Stimulated activated CD8-positive, alpha-beta memory T cell treated with anti-CD3 and anti-CD28 coated beads, Interleukin-4, amount 100 ng/mL, for 24 hours (primary cell): ENCODE measurements around the gene PTPRD.

Experiments used
- DNase-seq: peaks from one replicate; pipeline ENCODE4 v3.0.0-alpha.2; 2020; ENCODE audit warnings: low read depth

PTPRD gene

DNA sequence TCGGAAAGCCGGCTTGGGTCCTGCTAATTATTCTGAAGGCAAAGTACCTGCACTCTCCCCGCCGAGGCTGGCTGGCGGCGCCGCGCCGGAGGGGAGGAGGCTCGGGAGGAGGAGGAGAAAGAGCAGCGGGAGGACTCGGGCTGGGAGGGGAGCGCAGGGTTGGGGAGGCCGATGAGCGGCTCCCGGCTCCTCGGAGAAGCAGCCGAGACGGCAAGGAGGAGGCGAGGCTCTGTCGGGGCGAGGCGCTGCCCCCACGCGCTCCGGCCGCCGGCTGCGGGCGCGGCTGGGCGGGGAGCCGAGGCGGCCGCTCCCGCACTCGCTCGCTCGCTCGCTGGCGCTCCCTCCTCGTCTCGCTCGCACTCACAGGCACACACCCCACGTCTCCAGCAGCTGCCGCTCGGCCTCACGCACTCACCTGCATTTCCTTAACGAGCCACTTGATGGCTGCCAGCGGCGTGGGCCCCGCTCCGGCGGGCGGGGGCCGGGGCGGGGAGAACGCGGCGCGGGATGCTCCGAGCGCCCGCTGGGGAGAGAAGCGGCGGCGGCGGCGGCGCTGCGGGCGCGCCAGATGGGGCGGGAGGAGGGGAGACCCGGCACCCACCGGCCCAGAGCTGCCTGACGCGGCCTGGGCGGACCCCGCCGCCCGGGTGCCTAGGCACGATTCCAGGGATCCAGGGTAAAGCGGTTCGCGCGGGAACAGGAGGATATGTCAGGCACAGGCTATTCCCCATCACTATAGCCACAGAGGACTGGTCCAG is at the start of gene PTPRD:
PTPRD (minus strand) TSS at position 362 of the 758 bp plus-strand sequence.
- no peak for DNase-seq

DNA sequence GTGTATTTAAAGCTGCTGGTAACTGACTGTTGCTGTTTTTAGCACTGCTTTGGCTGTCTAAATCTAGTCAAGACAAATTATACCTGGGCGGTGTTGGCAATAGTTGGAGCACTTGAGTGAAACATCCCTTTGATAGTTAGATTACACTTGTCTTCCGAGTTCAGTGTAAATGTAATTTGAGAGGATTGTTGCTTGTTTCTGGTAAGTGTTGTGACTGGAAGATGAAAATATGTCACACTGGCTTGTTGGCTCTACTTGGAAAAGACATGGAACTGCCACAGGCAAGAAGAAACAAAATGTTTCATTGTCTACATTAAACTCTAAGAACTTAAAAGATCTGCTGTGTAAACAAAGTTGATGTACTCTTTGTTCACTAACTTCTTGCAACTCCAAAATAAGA is 49.2 kb upstream of the PTPRD start:
- DNase-seq: no peak

- DNase-seq: no peak
Measured at GRCh38 chr9:10661376-10661775, 48.6 kb upstream of the PTPRD start.

GRCh38 chr9:10651012-10651411 is 38.2 kb upstream of the PTPRD start:
- DNase-seq: no peak

DNA sequence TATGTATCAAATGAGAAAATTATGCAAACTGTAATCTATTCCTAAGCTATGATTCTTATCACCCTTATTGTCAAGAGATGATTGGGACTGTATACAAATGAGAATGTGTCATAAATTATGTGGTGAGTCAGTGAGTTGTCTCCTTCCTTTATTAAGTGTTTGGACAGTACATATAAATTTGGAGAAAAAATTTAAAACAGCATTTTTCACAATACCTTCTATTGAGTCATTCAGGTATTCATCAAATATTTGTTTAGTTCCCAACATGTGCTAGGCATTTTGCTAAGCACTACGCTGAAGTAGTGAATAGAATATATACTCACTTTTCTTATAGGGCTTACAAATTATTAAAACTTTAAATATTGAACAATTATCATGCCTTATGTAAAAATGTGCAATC is 36.3 kb upstream of the PTPRD start:
- no peak for DNase-seq

DNA sequence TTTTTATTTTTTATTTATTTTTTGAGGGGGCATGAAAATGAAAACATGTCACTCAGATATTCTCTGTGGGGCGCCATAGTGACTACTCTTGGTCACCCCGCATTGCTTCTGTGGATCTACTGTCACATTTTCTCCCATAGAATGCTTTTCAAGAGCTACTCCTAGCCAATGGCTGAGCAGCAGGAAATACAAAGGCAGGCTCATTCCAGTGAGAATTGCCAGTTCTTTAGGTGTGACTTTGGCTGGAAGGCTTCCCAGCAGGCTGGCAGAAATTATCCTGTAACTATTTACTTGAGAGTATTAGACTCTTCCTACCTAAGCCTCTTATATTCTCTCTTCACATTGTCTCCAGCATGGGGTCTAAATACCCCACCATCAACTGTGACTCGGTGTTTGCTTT is 21.0 kb upstream of the PTPRD start:
- no peak for DNase-seq

DNA sequence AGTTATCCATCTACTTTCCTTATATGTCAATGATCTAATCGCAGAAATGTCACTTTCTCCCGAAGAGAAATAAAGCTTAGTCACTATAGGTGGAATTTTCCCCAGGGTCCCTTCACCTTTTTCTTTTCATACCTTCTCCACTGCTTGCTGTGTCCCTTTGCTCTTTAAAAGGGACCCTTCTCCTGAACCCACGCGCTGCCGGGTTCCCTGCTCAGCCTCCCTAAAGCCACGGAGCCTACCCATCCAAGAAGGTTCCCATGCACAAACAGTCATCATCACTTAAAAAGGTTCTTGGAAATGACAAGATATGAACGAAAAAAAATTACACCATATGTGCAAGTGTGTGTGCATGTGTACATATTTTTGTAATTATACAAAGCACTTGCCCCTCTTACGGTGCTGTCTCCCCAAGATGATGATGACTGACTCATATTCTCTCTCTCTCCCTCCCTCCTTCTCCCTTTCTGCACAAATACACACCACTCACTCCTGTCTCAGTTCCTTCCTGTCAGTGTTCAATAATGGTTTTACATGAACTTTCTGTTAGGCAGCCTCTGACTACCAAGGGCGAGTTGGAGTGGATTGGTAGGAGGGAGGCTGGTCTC is 1.5 kb upstream of the PTPRD start:
- no peak for DNase-seq

- DNase-seq: no peak
Measured at GRCh38 chr9:10613419-10613818, 617 bp upstream of the PTPRD start.

- no peak for DNase-seq
Measured at GRCh38 chr9:10605388-10605787, 7.4 kb downstream of the PTPRD start.

DNA sequence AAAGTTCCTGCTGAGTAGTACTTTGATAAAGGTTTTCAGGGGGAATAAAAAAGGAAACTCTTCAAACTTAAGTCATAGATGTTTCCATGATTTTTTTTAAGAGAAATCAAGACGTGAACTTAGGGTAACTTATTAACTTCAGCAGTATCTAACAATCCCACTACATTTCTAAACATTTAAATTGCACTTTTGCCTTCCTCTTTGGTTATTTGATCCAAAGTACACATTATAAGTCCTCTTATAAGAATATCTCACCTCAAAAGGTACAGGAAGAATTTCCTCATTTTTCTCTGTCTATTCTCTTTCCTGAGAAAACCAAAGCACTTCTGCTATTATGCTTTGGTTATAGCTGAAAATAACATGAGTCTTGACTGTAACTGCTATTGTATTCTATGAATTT is 7.9 kb downstream of the PTPRD start:
- DNase-seq: no peak

- DNase-seq: no peak
Measured at GRCh38 chr9:10597801-10598200, 15.0 kb downstream of the PTPRD start.

DNA sequence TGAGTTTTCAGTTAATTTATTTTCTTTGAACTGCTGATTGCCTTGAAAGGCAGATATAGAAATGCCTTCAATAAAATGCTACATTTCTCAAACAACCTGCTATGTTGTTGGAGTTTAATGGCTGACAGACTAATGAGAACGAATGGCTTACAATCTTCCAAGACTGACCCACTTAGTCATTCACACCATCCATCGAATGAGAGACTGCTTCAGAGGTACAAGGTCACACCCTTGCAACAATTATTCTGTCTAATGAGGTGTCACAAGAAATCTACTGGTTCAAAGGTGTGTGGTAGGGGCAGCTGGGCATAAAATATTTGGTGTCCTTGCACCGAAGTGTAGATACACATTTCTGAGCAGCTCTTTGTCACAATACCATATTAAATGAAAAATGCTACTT is 18.3 kb downstream of the PTPRD start:
- DNase-seq: no peak

- no peak for DNase-seq
Measured at GRCh38 chr9:10586407-10586806, 26.4 kb downstream of the PTPRD start.

GRCh38 chr9:10571699-10572098 is 41.1 kb downstream of the PTPRD start:
- no peak for DNase-seq

- DNase-seq: no peak
Measured at GRCh38 chr9:10566848-10567247, 46.0 kb downstream of the PTPRD start.

DNA sequence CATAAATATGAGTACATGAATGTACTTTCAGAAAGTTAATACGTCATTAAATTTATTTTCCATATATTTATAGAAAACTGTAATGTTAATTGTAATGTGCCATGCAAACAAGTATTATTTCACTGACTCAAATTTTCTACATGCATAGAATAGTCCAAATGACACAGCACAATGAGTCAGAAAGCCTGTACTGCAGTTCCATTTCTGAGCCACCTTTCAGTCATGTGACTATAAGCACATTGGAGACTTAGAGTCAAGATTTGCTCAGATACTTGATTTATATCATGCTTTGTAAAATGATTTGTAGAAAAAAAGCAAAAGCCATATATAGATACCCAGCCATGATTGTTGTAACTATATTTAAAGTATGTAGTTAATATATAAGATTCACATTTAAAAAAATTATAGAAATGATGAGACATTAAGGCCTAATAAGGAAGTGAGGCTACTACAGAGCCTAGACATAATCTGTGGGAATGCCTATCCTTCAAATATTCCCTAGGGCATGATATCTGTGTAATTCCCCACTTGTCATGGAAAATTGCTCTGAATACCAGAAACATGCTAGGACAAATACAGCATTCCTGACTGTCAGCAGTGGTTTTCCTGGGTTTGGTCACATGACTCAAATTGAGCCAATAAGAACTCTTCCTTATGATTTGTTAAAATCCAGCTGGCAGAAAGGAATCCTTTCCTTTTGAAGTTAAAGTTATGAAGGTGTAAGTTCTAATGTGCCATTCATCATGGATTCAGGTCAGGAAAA is 50.0 kb downstream of the PTPRD start:
- DNase-seq: no peak

DNA sequence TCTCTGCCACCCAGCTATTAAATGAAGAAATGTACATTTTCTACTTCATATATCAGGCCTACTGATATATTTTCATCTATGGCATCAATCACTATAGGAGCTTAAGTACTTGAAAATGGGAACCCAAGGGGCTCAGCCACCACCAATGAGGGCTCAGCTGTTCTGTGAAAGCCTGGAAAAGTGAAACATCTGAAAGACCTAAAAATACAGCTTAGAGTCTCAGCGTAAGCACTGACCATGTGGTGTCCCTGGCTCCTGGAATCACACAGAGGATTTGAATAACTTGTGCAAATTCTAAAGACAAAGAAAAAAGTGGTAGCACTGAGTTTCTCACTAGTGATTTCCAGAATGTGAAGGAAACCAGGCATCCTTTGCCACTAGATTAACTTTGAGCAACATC is 64.5 kb downstream of the PTPRD start:
- DNase-seq: no peak

DNA sequence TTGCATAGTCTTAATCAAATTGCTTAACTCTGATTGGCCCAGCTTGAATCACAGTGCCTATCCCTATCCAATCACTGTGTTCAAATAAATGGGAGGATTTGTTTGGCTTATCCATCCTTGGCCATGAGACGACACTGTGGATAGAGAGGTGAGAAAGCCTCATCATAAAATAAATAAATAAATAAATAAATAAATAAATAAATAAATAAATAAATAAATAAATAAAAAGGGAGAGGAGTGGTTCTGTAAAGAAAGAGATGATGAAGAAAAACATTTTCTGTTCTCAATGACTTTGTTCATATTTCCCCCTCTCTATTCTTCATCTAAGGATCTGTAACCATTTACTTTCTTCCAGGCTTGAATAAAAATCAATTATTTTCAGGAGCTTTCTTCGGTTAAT is 74.7 kb downstream of the PTPRD start:
- DNase-seq: no peak

DNA sequence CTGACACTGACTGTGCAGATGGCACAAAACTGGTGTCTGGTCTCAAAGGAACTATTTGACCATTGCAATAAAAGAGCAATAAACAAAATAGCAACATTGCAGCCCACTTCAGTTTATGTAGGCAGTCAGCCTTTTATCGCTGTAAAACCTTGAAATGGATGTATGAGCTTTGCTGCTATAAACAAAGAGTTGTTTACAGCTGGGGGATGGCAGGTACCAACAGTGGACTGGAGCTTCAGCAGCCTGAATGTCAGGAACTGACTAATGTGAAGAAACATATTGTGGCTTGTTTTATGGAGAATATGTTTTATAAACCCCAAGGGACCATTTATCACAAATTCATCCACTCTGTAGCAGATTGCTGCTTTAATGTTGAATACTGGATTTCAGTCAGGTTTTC is 78.0 kb downstream of the PTPRD start:
- DNase-seq: no peak

- no peak for DNase-seq
Measured at GRCh38 chr9:10525972-10526371, 86.8 kb downstream of the PTPRD start.

- DNase-seq: no peak
Measured at GRCh38 chr9:10523164-10523563, 89.6 kb downstream of the PTPRD start.

- no peak for DNase-seq
Measured at GRCh38 chr9:10512144-10512543, 100.7 kb downstream of the PTPRD start.

DNA sequence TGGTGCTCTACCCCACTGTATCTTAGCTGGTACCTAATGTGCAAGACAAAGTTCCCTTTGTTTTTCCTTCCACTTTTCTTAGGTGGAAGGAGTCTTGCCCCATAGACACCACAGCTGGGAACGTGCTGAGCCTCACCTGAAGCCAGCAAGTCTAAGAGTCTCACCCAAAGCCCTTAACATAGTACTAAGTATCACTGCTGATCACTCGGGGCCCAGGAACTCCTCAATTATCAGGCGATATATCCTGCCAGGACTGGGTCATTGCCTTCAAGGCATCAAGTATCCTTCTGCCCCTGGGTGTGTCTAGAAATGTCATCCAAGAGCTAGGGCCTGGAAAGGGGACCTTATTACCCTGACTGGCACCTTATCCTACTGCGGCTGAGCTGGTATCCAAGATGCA is 123.9 kb downstream of the PTPRD start:
- no peak for DNase-seq
